ENCODE measurements around the gene ASRGL1. TPM values are rescaled to one million over a fixed set of nuclear protein-coding genes. Genes with fewer than 3 reads are reported as not detected.

The ASRGL1 gene
- total RNA-seq, 1 donor from 2014 or later, result 55.7 TPM

DNA sequence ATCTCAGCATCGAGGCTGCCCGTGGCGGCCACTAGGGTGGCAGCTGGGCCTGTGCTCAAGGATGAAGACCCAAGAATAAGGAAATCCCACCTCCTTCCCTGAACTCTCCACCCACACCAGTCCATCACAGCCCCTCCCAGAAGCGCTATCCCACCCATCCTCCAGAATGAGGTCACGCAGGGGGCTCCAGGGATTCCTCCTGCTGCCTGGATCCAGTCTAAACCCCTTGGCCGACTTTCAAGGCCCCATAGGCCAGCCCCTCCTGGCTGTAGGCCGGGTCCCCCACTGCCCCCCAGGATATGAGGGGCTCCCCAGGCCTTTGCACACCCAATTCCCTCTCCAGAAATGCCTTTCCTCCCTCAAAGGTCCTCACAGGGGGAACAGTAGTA is 62.6 kb downstream of the ASRGL1 start:
- no peak overlapping the region for H3K27ac Mint-ChIP-seq (ENCODE audit: unreplicated experiment)
- peaks cover 7% of the 10 kb centered on the region for H3K27me3 Mint-ChIP-seq (ENCODE audit: unreplicated experiment)
- peaks cover 7% of the 10 kb centered on the region for H3K9me3 Mint-ChIP-seq (ENCODE audit: unreplicated experiment)
- TF ChIP-seq CTCF (IDR thresholded peaks at IDR 0.05; ENCODE audit: partially characterized antibody, unreplicated experiment), result no peak
- no peaks in the 10 kb centered on the region for H3K36me3 Mint-ChIP-seq (ENCODE audit: unreplicated experiment)
- H3K4me1 Mint-ChIP-seq (ENCODE audit: low read depth, unreplicated experiment), result peaks cover 37% of the 10 kb centered on the region
- DNase-seq, result no peak
- no peak overlapping the region for H3K4me3 Mint-ChIP-seq (ENCODE audit: unreplicated experiment)

GRCh38 chr11:62400281-62400680 is 63.0 kb downstream of the ASRGL1 start:
- no peak for DNase-seq
- H3K27ac Mint-ChIP-seq (ENCODE audit: unreplicated experiment), result no peak overlapping the region
- H3K9me3 Mint-ChIP-seq (ENCODE audit: unreplicated experiment), result peaks cover 6% of the 10 kb centered on the region
- peaks cover 7% of the 10 kb centered on the region for H3K27me3 Mint-ChIP-seq (ENCODE audit: unreplicated experiment)
- H3K4me1 Mint-ChIP-seq (ENCODE audit: low read depth, unreplicated experiment), result peaks cover 33% of the 10 kb centered on the region
- no peaks in the 10 kb centered on the region for H3K36me3 Mint-ChIP-seq (ENCODE audit: unreplicated experiment)
- no peak overlapping the region for H3K4me3 Mint-ChIP-seq (ENCODE audit: unreplicated experiment)
- TF ChIP-seq CTCF (IDR thresholded peaks at IDR 0.05; ENCODE audit: partially characterized antibody, unreplicated experiment), result no peak

GRCh38 chr11:62400760-62401159 is 63.5 kb downstream of the ASRGL1 start:
- Mint-ChIP-seq H3K9me3 (ENCODE audit: unreplicated experiment) (peaks cover 6% of the 10 kb centered on the region), H3K27ac (ENCODE audit: unreplicated experiment) (peak overlapping the region; percentile 12), H3K36me3 (ENCODE audit: unreplicated experiment) (no peaks in the 10 kb centered on the region), H3K4me1 (ENCODE audit: low read depth, unreplicated experiment) (peaks cover 34% of the 10 kb centered on the region), H3K27me3 (ENCODE audit: unreplicated experiment) (peaks cover 7% of the 10 kb centered on the region), H3K4me3 (ENCODE audit: unreplicated experiment) (no peak overlapping the region)
- TF ChIP-seq CTCF (IDR thresholded peaks at IDR 0.05; ENCODE audit: partially characterized antibody, unreplicated experiment), result no peak
- DNase-seq, result no peak

DNA sequence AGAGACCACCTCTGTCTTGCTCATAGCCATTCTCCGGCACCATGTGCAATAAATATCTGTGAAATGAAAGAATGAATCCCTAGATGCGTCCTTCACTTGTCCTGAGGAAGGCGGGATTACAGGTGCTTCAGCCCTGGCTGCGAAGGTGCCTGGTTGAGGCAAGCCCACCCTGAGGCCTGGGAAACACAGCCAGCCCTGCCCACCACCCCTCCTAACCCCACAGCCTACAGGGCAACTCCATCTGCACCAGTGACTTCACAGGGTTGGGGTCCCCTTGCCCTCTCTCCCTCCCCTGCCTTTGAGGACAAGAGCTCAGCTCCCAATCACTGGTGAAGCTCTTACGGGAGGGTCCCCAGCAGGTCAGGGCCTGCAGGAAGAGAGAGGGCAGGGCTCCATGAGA is 64.1 kb downstream of the ASRGL1 start:
- Mint-ChIP-seq H3K27me3 (ENCODE audit: unreplicated experiment) (peaks cover 5% of the 10 kb centered on the region), H3K9me3 (ENCODE audit: unreplicated experiment) (peaks cover 6% of the 10 kb centered on the region), H3K4me1 (ENCODE audit: low read depth, unreplicated experiment) (peaks cover 34% of the 10 kb centered on the region), H3K4me3 (ENCODE audit: unreplicated experiment) (no peak overlapping the region), H3K36me3 (ENCODE audit: unreplicated experiment) (no peaks in the 10 kb centered on the region), H3K27ac (ENCODE audit: unreplicated experiment) (no peak overlapping the region)
- TF ChIP-seq CTCF (IDR thresholded peaks at IDR 0.05; ENCODE audit: partially characterized antibody, unreplicated experiment), result no peak
- DNase-seq, result no peak

DNA sequence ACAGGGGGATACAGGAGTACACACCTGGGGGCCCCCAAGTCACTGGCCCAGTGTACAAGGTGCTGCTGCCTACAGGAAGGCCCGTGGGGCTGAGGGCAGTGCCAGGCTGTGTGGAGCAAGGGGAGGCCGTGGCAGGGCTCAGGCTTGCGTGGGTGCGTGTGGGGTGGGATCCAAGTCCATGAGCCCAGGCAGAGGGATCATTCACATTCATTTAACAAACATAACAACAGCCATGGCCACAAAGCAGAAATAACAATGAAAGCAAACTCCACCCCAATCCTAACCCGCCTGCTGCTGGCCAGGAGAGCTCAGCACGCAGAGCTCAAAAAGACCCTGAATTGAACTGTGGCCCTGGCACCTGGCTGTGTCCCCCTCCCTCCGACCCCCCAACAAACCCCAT is 64.6 kb downstream of the ASRGL1 start:
- Mint-ChIP-seq H3K9me3 (ENCODE audit: unreplicated experiment) (peaks cover 6% of the 10 kb centered on the region), H3K27me3 (ENCODE audit: unreplicated experiment) (peaks cover 5% of the 10 kb centered on the region), H3K27ac (ENCODE audit: unreplicated experiment) (no peak overlapping the region), H3K36me3 (ENCODE audit: unreplicated experiment) (no peaks in the 10 kb centered on the region), H3K4me3 (ENCODE audit: unreplicated experiment) (no peak overlapping the region), H3K4me1 (ENCODE audit: low read depth, unreplicated experiment) (peaks cover 31% of the 10 kb centered on the region)
- no peak for TF ChIP-seq CTCF (IDR thresholded peaks at IDR 0.05; ENCODE audit: partially characterized antibody, unreplicated experiment)
- DNase-seq, result no peak
